Aorta (tissue), 5 donors: Measurements from ENCODE around the gene RERG. TPM values are rescaled to one million over a fixed set of nuclear protein-coding genes. Genes with fewer than 3 reads are reported as not detected.

ENCODE experiments used
- ATAC-seq: fragments of 200-7000 bp; cut with Tn5 transposase; one replicate; pipeline ENCODE4 v1.9.1; 2022; ENCODE audit warnings: moderate library complexity; ENCODE audit not compliant: low FRiP score
- DNase-seq, 2 donors: peaks; one replicate each; pipeline ENCODE4 v3.0.0-alpha.2; 2020
- H3K27ac ChIP-seq, 2 donors: one replicate each; pipeline ENCODE4 v1.5.1; 2013; ENCODE audit warnings: low read length in 2 of 2, mild to moderate bottlenecking in 2 of 2, moderate library complexity in 2 of 2, control low read depth in 1 of 2, inconsistent platforms in 1 of 2, low read depth in 1 of 2
- H3K27me3 ChIP-seq, 2 donors: one replicate each; pipeline ENCODE4 v1.6.1; 2013; ENCODE audit warnings: control low read depth in 1 of 2, low read length in 1 of 2, mild to moderate bottlenecking in 1 of 2, moderate library complexity in 1 of 2; ENCODE audit not compliant: insufficient read depth in 2 of 2, control insufficient read depth in 1 of 2
- H3K36me3 ChIP-seq, 2 donors: one replicate each; pipeline ENCODE4 v1.6.1; 2013; ENCODE audit warnings: control low read depth in 1 of 2, low read length in 1 of 2, mild to moderate bottlenecking in 1 of 2; ENCODE audit not compliant: insufficient read depth in 2 of 2, control insufficient read depth in 1 of 2
- H3K4me1 ChIP-seq, 2 donors: one replicate each; pipeline ENCODE4 v1.6.1; 2013; ENCODE audit warnings: low read length in 2 of 2, control low read depth in 1 of 2, mild to moderate bottlenecking in 1 of 2, moderate library complexity in 1 of 2; ENCODE audit not compliant: insufficient read depth in 2 of 2, control insufficient read depth in 1 of 2
- H3K4me3 ChIP-seq, 2 donors: one replicate each; pipeline ENCODE4 v1.5.1; 2013; ENCODE audit warnings: low read length in 2 of 2, control low read depth in 1 of 2, mild to moderate bottlenecking in 1 of 2
- H3K9me3 ChIP-seq: one replicate; pipeline ENCODE4 v1.6.1; 2013; ENCODE audit warnings: mild to moderate bottlenecking, low read length; ENCODE audit not compliant: control insufficient read depth
- WGBS, 2 donors: extraction: QIAGEN DNeasy Blood & Tissue Kit; methylation state at CpG; one replicate each; pipeline ENCODE4 v1.1.7; 2013; 5-methylcytosine and 5-hydroxymethylcytosine counted together
- intact Hi-C, 2 donors: fragments of 100-400 bp; cut with DNase I; formaldehyde crosslinking; loops; one replicate each; pipeline versions ENCODE4 v1.14.2 to v1.15.0; 2022
- polyA plus RNA-seq, 2 donors: library from polyadenylated mRNA; stranded (reverse); fragments of 200-250 nt; gene quantifications; one replicate each; pipeline ENCODE4 v1.2.3, GENCODE V29; 2013
- total RNA-seq, 2 donors: library from RNA; stranded (reverse); fragmentation: NEBNext Ultra II Directional; extraction: Animal tissue kit (Norgen Biotek cat#: 25700); gene quantifications; one replicate each; pipeline ENCODE4 v1.2.1, GENCODE V29; 2021
- donor health status: healthy with polysubstance abuse.
- donor health status: Bipolar disorder and iron deficiency.
- donor health status: DM: no; HTN: no; CAD: no.
- donor health status: DM: no; HTN: no; CAD: no.
- donor health status: DM: yes; HTN: yes; CAD: no.

The RERG gene
- total and polyA plus RNA-seq, 4 donors, result 66.9 to 124 (median 73.9) TPM

GRCh38 chr12:15244341-15244740, 23.1 kb upstream of the RERG start:
- DNase-seq, result no peak
- WGBS, 2 donors, result 68 to 71% methylated on average over 2 of the region's 2 CpGs
- intact Hi-C loops, result no loop called here
- Histone ChIP-seq H3K9me3 (peaks cover 3% of the 10 kb centered on the region), H3K4me3 (no peak overlapping the region), H3K36me3 (no peaks in the 10 kb centered on the region), H3K4me1 (no peaks in the 10 kb centered on the region), H3K27me3 (no peaks in the 10 kb centered on the region), H3K27ac (no peak overlapping the region)
- ATAC-seq, result no peak

- Histone ChIP-seq H3K27ac (no peak overlapping the region), H3K4me3 (no peak overlapping the region), H3K9me3 (peaks cover 3% of the 10 kb centered on the region), H3K4me1 (no peaks in the 10 kb centered on the region), H3K36me3 (no peaks in the 10 kb centered on the region), H3K27me3 (no peaks in the 10 kb centered on the region)
- ATAC-seq (no peak), DNase-seq (no peak)
- 91 to 93% methylated on average over 3 of the region's 3 CpGs for WGBS, 2 donors
- intact Hi-C loops, result no loop called here
Observed at GRCh38 chr12:15243102-15243501, 21.9 kb upstream of the RERG start.

- Histone ChIP-seq H3K27me3 (no peaks in the 10 kb centered on the region), H3K4me3 (no peak overlapping the region), H3K36me3 (no peaks in the 10 kb centered on the region), H3K27ac (no peak overlapping the region), H3K4me1 (no peaks in the 10 kb centered on the region), H3K9me3 (no peaks in the 10 kb centered on the region)
- no peak for DNase-seq
- 65% methylated on average over 4 of the region's 4 CpGs for WGBS, 2 donors
- ATAC-seq, result no peak
- intact Hi-C loops, result no loop called here
Observed at GRCh38 chr12:15240898-15241297, 19.7 kb upstream of the RERG start.

GRCh38 chr12:15234508-15234907, 13.3 kb upstream of the RERG start:
- no peaks in the 10 kb centered on the region for H3K9me3 ChIP-seq
- H3K27ac ChIP-seq, result no peak overlapping the region
- 85 to 86% methylated on average over 4 of the region's 4 CpGs for WGBS, 2 donors
- no peak overlapping the region for H3K4me3 ChIP-seq
- H3K27me3 ChIP-seq, result no peaks in the 10 kb centered on the region
- intact Hi-C loops, result no loop called here
- no peaks in the 10 kb centered on the region for H3K4me1 ChIP-seq
- no peak for DNase-seq
- ATAC-seq, result no peak
- no peaks in the 10 kb centered on the region for H3K36me3 ChIP-seq

GRCh38 chr12:15234011-15234410, 12.8 kb upstream of the RERG start:
- Histone ChIP-seq H3K27ac (no peak overlapping the region), H3K9me3 (no peaks in the 10 kb centered on the region), H3K4me1 (no peaks in the 10 kb centered on the region), H3K27me3 (no peaks in the 10 kb centered on the region), H3K36me3 (no peaks in the 10 kb centered on the region), H3K4me3 (no peak overlapping the region)
- DNase-seq (no peak), ATAC-seq (no peak)
- intact Hi-C loops, result no loop called here
- WGBS, 2 donors, result 87 to 88% methylated on average over 1 of the region's 1 CpG

GRCh38 chr12:15232959-15233358, 11.7 kb upstream of the RERG start:
- ATAC-seq (no peak), DNase-seq (no peak)
- Histone ChIP-seq H3K27me3 (no peaks in the 10 kb centered on the region), H3K36me3 (no peaks in the 10 kb centered on the region), H3K27ac (no peak overlapping the region), H3K4me3 (no peak overlapping the region), H3K4me1 (no peaks in the 10 kb centered on the region), H3K9me3 (no peaks in the 10 kb centered on the region)
- intact Hi-C loops, result no loop called here
- WGBS, 2 donors, result 36 to 44% methylated on average over 1 of the region's 1 CpG

- Histone ChIP-seq H3K4me1 (peaks cover 0 to 4% of the 10 kb centered on the region in 2 donors), H3K27me3 (no peaks in the 10 kb centered on the region), H3K4me3 (no peak overlapping the region), H3K27ac (no peak overlapping the region), H3K9me3 (no peaks in the 10 kb centered on the region), H3K36me3 (no peaks in the 10 kb centered on the region)
- intact Hi-C loops, result no loop called here
- 68 to 82% methylated on average over 1 of the region's 1 CpG for WGBS, 2 donors
- no peak for DNase-seq
- ATAC-seq, result no peak
Observed at GRCh38 chr12:15231493-15231892, 10.3 kb upstream of the RERG start.

- intact Hi-C loops, result no loop called here
- no peak overlapping the region for H3K4me3 ChIP-seq
- DNase-seq (no peak), ATAC-seq (no peak)
- no peaks in the 10 kb centered on the region for H3K36me3 ChIP-seq
- no peaks in the 10 kb centered on the region for H3K27me3 ChIP-seq
- no peaks in the 10 kb centered on the region for H3K9me3 ChIP-seq
- H3K4me1 ChIP-seq, result peaks cover 0 to 4% of the 10 kb centered on the region in 2 donors
- H3K27ac ChIP-seq, result no peak overlapping the region
Observed at GRCh38 chr12:15230751-15231150, 9.5 kb upstream of the RERG start.

GRCh38 chr12:15230137-15230536, 8.9 kb upstream of the RERG start:
- Histone ChIP-seq H3K27me3 (no peaks in the 10 kb centered on the region), H3K9me3 (no peaks in the 10 kb centered on the region), H3K4me1 (peaks cover 0 to 4% of the 10 kb centered on the region in 2 donors), H3K36me3 (no peaks in the 10 kb centered on the region), H3K27ac (no peak overlapping the region), H3K4me3 (no peak overlapping the region)
- DNase-seq (no peak), ATAC-seq (no peak)
- intact Hi-C loops, result no loop called here
